ENCODE data around the gene IQGAP2. TPM values are rescaled to one million over a fixed set of nuclear protein-coding genes. Genes with fewer than 3 reads are reported as not detected.

IQGAP2 gene
- total RNA-seq, 1 donor from 2014 or later: 4.2 TPM

- no peak for ATAC-seq
These were observed 17.5 kb upstream of the IQGAP2 start for GRCh38 chr5:76385540-76385939.

GRCh38 chr5:76386360-76386759 lies 16.7 kb upstream of the IQGAP2 start:
- peak; percentile 41 for ATAC-seq

GRCh38 chr5:76388236-76388635 lies 14.8 kb upstream of the IQGAP2 start:
- ATAC-seq: no peak

GRCh38 chr5:76388791-76389512 lies 14.1 kb upstream of the IQGAP2 start:
- no peak for ATAC-seq

- ATAC-seq: no peak
These were observed 13.5 kb upstream of the IQGAP2 start for GRCh38 chr5:76389513-76390154.

- ATAC-seq: no peak
These were observed 12.1 kb upstream of the IQGAP2 start for GRCh38 chr5:76391014-76391413.

- ATAC-seq: no peak
These were observed 9.9 kb upstream of the IQGAP2 start for GRCh38 chr5:76393035-76393680.

- ATAC-seq: no peak
These were observed 5.9 kb upstream of the IQGAP2 start for GRCh38 chr5:76397200-76397599.

GRCh38 chr5:76399268-76399667 lies 3.8 kb upstream of the IQGAP2 start:
- no peak for ATAC-seq

- no peak for ATAC-seq
These were observed 2.6 kb upstream of the IQGAP2 start for GRCh38 chr5:76400466-76400865.

GRCh38 chr5:76401801-76402250 lies 1.3 kb upstream of the IQGAP2 start:
- ATAC-seq: no peak

GRCh38 chr5:76402251-76402885 lies 717 bp upstream of the IQGAP2 start:
- peak; percentile 45 for ATAC-seq

- ATAC-seq: peak; percentile 54
These were observed 709 bp downstream of the IQGAP2 start for GRCh38 chr5:76403766-76404222.

GRCh38 chr5:76404223-76405211 lies 1.4 kb downstream of the IQGAP2 start:
- peak; percentile 4 for ATAC-seq

GRCh38 chr5:76406014-76406413 lies 2.9 kb downstream of the IQGAP2 start:
- no peak for ATAC-seq

- no peak for ATAC-seq
These were observed 3.6 kb downstream of the IQGAP2 start for GRCh38 chr5:76406673-76407072.

- no peak for ATAC-seq
These were observed 5.1 kb downstream of the IQGAP2 start for GRCh38 chr5:76408104-76408654.

- no peak for ATAC-seq
These were observed 9.4 kb downstream of the IQGAP2 start for GRCh38 chr5:76412511-76412910.

- ATAC-seq: no peak
These were observed 10.7 kb downstream of the IQGAP2 start for GRCh38 chr5:76413746-76414145.

GRCh38 chr5:76414788-76415187 lies 11.7 kb downstream of the IQGAP2 start:
- no peak for ATAC-seq

GRCh38 chr5:76415855-76416254 lies 12.8 kb downstream of the IQGAP2 start:
- no peak for ATAC-seq

Data from esophagus mucosa (tissue), 1 donor.